Endothelial cell of umbilical vein (primary cell): ENCODE data around the gene YARS2. TPM values are rescaled to one million over a fixed set of nuclear protein-coding genes. Genes with fewer than 3 reads are reported as not detected.
"Not testable (repeated sequence)": the region's sequence is repeated elsewhere in the genome, so short reads cannot be mapped to it uniquely, and the experiment has no call there.

Experiments used
- BruUV-seq: library from RNA; stranded (reverse); fragments of 400-500 nt; replicated peaks from 2 replicates; lab custom pipeline; 2021; lab: Mats Ljungman, UMichigan
- CTCF ChIA-PET: fragments of 300-600, 350-600 bp; sonication (Branson Sonifier 250); formaldehyde crosslinking; loops from one replicate; lab custom pipeline; 2021; ENCODE audit warnings: antibody characterized with exemption, inconsistent platforms; lab: Charles Lee
- POLR2A ChIA-PET: fragments of 300-600, 350-600 bp; sonication (Branson Sonifier 250); formaldehyde crosslinking; loops from one replicate; lab custom pipeline; 2021; ENCODE audit warnings: antibody characterized with exemption, inconsistent platforms; lab: Charles Lee
- DNase-seq: peaks from one replicate; pipeline ENCODE4 v3.0.0-alpha.2; 2011; ENCODE audit warnings: low read depth, low spot score
- FAIRE-seq: peaks from 2 replicates; lab custom pipeline; 2011; peaks lifted over from hg19 to GRCh38; lab: Jason Lieb, UNC
- H2AFZ ChIP-seq: 2 replicates; pipeline ENCODE4 v1.6.0; 2012; ENCODE audit warnings: low read depth, low read length, control low read depth, inconsistent platforms
- H3K27ac ChIP-seq: 2 replicates; pipeline ENCODE4 v1.5.1; 2011; ENCODE audit warnings: low read depth, mild to moderate bottlenecking, control low read depth, low read length, moderate library complexity; ENCODE audit not compliant: insufficient read depth
- H3K27me3 ChIP-seq, 2 experiments: 2 replicates each; pipeline versions ENCODE4 v1.6.0 to v1.6.1; 2011; ENCODE audit warnings: low read length in 2 of 2, mixed read lengths in 1 of 2; ENCODE audit not compliant: control insufficient read depth in 2 of 2, insufficient read depth in 2 of 2
- H3K36me3 ChIP-seq, 2 experiments: 2 replicates in 1 of 2; 3 replicates in 1 of 2; pipeline ENCODE4 v1.5.1; 2011; ENCODE audit warnings: low read length in 2 of 2, mild to moderate bottlenecking in 1 of 2, moderate library complexity in 1 of 2; ENCODE audit not compliant: control insufficient read depth in 2 of 2, insufficient read depth in 2 of 2; ENCODE audit errors: extremely low read depth in 1 of 2
- H3K4me1 ChIP-seq: 3 replicates; pipeline ENCODE4 v1.5.1; 2011; ENCODE audit warnings: mild to moderate bottlenecking, low read length; ENCODE audit not compliant: control insufficient read depth, insufficient read depth; ENCODE audit errors: extremely low read depth
- H3K4me2 ChIP-seq: 2 replicates; pipeline ENCODE4 v1.6.1; 2011; ENCODE audit warnings: low read length, control low read depth, mixed read lengths; ENCODE audit not compliant: insufficient read depth
- H3K4me3 ChIP-seq, 3 experiments: fragments of 200-600 bp in 1 of 3; sonication (generic), shearing (Covaris generic) in 1 of 3; replicated peaks in 1 of 3; 2 replicates each; pipeline ENCODE4 v1.5.1; 2011 to 2016; ENCODE audit warnings: control low read depth in 3 of 3, low read length in 3 of 3, mild to moderate bottlenecking in 2 of 3, inconsistent platforms in 1 of 3, low read depth in 1 of 3, moderate library complexity in 1 of 3; ENCODE audit not compliant: insufficient read depth in 1 of 3
- H3K79me2 ChIP-seq: 2 replicates; pipeline ENCODE4 v1.6.0; 2012; ENCODE audit warnings: low read length, inconsistent platforms; ENCODE audit not compliant: control insufficient read depth, insufficient read depth
- H3K9ac ChIP-seq: replicated peaks from 2 replicates; pipeline ENCODE3; 2011; ENCODE audit warnings: low read length, control low read depth; ENCODE audit not compliant: insufficient read depth; ENCODE audit errors: extremely low read depth
- H3K9me1 ChIP-seq: replicated peaks from 3 replicates; pipeline ENCODE4 v1.6.0; 2011; ENCODE audit warnings: mild to moderate bottlenecking, low read length; ENCODE audit not compliant: control insufficient read depth, insufficient read depth; ENCODE audit errors: extremely low read depth
- H3K9me3 ChIP-seq: replicated peaks from 2 replicates; pipeline ENCODE4 v1.5.1; 2012; ENCODE audit warnings: low read length, inconsistent platforms; ENCODE audit not compliant: control insufficient read depth, insufficient read depth
- H4K20me1 ChIP-seq: replicated peaks from 2 replicates; pipeline ENCODE3; 2011; ENCODE audit warnings: mild to moderate bottlenecking, low read length; ENCODE audit not compliant: control insufficient read depth, insufficient read depth; ENCODE audit errors: extremely low read depth
- FOS ChIP-seq: IDR thresholded peaks from 2 replicates; pipeline ENCODE4 v1.6.1; 2011; ENCODE audit warnings: mild to moderate bottlenecking, low read length, moderate library complexity, borderline replicate concordance; ENCODE audit not compliant: insufficient read depth
- MYC ChIP-seq: IDR thresholded peaks from one replicate; pipeline ENCODE4 v1.6.1; 2011; ENCODE audit warnings: mild to moderate bottlenecking, low read depth, low read length
- POLR2A ChIP-seq: IDR thresholded peaks from 2 replicates; pipeline ENCODE4 v1.6.1; 2012; ENCODE audit warnings: low read depth, mild to moderate bottlenecking, control low read depth, low read length
- POLR2AphosphoS5 ChIP-seq: IDR thresholded peaks from 2 replicates; pipeline ENCODE4 v1.6.1; 2012; ENCODE audit warnings: low read depth, mild to moderate bottlenecking, control low read depth, low read length, moderate library complexity; ENCODE audit not compliant: insufficient read depth
- dilution Hi-C: fragments of 300-500 bp; cut with MboI; formaldehyde crosslinking; loops from one replicate; pipeline ENCODE4 v1.15.0; 2019; ENCODE audit warnings: low sequenced_read_pairs; ENCODE audit not compliant: extremely low pct_ligation_motif_present
- intact Hi-C: fragments of 100-400 bp; cut with micrococcal nuclease; formaldehyde crosslinking; loops from one replicate; pipeline ENCODE4 v1.10.0; 2022
- polyA plus RNA-seq, 4 experiments: library from polyadenylated mRNA; depleted of rRNA in 3 of 4; stranded (reverse) in 3 of 4; unstranded in 1 of 4; fragments of >200 nt; gene quantifications; 2 replicates each; pipeline versions ENCODE4 v1.2.1 to v1.2.3, GENCODE V29; 2011 to 2012; ENCODE audit warnings: missing spikeins in 1 of 4
- total RNA-seq: library from RNA; stranded (reverse); gene quantifications from 2 replicates; pipeline ENCODE4 v1.2.3, GENCODE V29; 2021
- TF ChIP-seq, protein P1 (sequence below), 2 donors: IDR thresholded peaks; 1 replicate in 1 of 2; 2 replicates in 1 of 2; pipeline ENCODE4 v1.5.1; 2011; ENCODE audit warnings: low read length in 2 of 2, mild to moderate bottlenecking in 2 of 2, moderate library complexity in 2 of 2, control low read depth in 1 of 2, inconsistent platforms in 1 of 2, low read depth in 1 of 2; ENCODE audit not compliant: insufficient read depth in 1 of 2; ENCODE audit errors: extremely low read depth in 1 of 2

The YARS2 gene
- total and polyA plus RNA-seq, 2 donors (not counting 3 experiments of a cell fraction or from before 2014, with no cell fraction given): 24.6 to 26.8 TPM

DNA sequence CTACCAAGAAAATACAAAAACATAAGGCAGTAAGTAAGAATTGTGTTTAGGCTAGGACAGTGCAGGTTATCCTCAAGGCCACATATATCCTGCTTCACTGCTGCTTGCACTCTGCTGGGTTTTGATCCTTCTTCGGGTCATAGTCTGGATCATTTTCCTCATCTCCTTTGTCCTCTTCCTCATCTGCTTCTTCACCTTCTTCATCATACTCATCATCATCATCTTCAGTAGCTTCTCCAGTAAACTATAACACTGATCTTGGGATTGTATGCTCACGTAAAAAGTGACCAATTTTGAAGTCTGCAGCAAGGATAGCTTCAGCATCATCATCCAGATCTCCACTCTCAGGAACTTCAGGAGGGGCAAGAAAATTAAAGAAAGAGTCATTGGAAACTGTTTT is 29.4 kb downstream of the YARS2 start:
- BruUV-seq: no TSS peak
- Histone ChIP-seq H3K4me1 (no peaks in the 10 kb centered on the region), H3K9me3 (no peaks in the 10 kb centered on the region), H4K20me1 (no peaks in the 10 kb centered on the region), H2AFZ (no peak overlapping the region), H3K9ac (no peak overlapping the region), H3K79me2 (no peaks in the 10 kb centered on the region), H3K36me3 (peaks cover 6 to 12% of the 10 kb centered on the region in 2 experiments), H3K4me2 (no peak overlapping the region), H3K27ac (no peak overlapping the region), H3K4me3 (no peak overlapping the region), H3K9me1 (no peaks in the 10 kb centered on the region), H3K27me3 (no peaks in the 10 kb centered on the region)
- no peak for FAIRE-seq
- intact Hi-C loops (no loop called here), dilution Hi-C loops (no loop called here)
- CTCF ChIA-PET: interaction anchor here (1.2 kb wide), 1 partner anchor 11 kb away, joined by 3 read pairs; no protein-coding TSS in a partner anchor
- DNase-seq: no peak
- POLR2A ChIA-PET: no interaction called here
- TF ChIP-seq, protein P1, sequence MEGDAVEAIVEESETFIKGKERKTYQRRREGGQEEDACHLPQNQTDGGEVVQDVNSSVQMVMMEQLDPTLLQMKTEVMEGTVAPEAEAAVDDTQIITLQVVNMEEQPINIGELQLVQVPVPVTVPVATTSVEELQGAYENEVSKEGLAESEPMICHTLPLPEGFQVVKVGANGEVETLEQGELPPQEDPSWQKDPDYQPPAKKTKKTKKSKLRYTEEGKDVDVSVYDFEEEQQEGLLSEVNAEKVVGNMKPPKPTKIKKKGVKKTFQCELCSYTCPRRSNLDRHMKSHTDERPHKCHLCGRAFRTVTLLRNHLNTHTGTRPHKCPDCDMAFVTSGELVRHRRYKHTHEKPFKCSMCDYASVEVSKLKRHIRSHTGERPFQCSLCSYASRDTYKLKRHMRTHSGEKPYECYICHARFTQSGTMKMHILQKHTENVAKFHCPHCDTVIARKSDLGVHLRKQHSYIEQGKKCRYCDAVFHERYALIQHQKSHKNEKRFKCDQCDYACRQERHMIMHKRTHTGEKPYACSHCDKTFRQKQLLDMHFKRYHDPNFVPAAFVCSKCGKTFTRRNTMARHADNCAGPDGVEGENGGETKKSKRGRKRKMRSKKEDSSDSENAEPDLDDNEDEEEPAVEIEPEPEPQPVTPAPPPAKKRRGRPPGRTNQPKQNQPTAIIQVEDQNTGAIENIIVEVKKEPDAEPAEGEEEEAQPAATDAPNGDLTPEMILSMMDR (IDR thresholded peaks at IDR 0.05; ENCODE audit: extremely low read depth in 1 of 2, insufficient read depth in 1 of 2, low read depth in 1 of 2, low read length in 2 of 2): no peak
- no peak for TF ChIP-seq MYC
- no peak for TF ChIP-seq FOS
- TF ChIP-seq POLR2A: no peak
- TF ChIP-seq POLR2AphosphoS5: no peak

DNA sequence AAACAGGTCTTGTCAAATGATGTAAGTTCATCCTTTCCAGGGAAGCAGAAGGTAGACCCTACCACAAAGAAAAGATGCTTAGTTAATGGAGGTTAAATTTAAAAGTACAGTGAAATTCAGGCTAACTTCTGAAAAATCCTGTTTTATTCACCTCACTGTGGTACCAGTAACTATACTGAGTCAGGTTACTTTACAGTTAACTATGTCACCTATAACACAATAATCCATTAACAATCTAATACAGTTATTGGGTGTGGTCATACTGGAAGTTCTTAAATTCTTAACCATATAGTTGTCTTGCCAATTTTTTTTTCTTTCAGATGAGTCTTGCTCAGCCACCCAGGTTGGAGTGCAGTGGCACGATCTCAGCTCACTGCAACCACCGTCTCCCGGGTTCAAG is 30.4 kb downstream of the YARS2 start:
- H3K27ac ChIP-seq, H3K79me2 ChIP-seq, H3K4me1 ChIP-seq, H4K20me1 ChIP-seq, H2AFZ ChIP-seq, H3K9me1 ChIP-seq, POLR2A ChIA-PET, H3K9ac ChIP-seq, H3K27me3 ChIP-seq, H3K4me3 ChIP-seq, H3K36me3 ChIP-seq, dilution Hi-C loops, H3K9me3 ChIP-seq, DNase-seq, BruUV-seq, FAIRE-seq, intact Hi-C loops, H3K4me2 ChIP-seq: not testable (repeated sequence)
- CTCF ChIA-PET: interaction anchor here (1.4 kb wide), 1 partner anchor 1072 kb away, joined by 4 read pairs; no protein-coding TSS in a partner anchor
